HFFc6 (cell line): Measurements from ENCODE around the gene BATF. TPM values are rescaled to one million over a fixed set of nuclear protein-coding genes. Genes with fewer than 3 reads are reported as not detected.

Experiments used
- DNase-seq: peaks from one replicate; pipeline ENCODE4 v3.0.0-alpha.2; 2018
- H3K27ac Mint-ChIP-seq: 2 replicates; pipeline ENCODE4 v1.8.0; 2020; ENCODE audit warnings: mild to moderate bottlenecking, mixed read lengths
- H3K27me3 Mint-ChIP-seq: 2 replicates; pipeline ENCODE4 v1.8.0; 2021; ENCODE audit warnings: mild to moderate bottlenecking, moderate library complexity, mixed read lengths; ENCODE audit not compliant: insufficient read depth
- H3K36me3 Mint-ChIP-seq: 2 replicates; pipeline ENCODE4 v1.8.0; 2021; ENCODE audit warnings: low read depth, mixed read lengths
- H3K4me1 Mint-ChIP-seq: 2 replicates; pipeline ENCODE4 v1.8.0; 2020; ENCODE audit warnings: low read depth, mixed read lengths
- H3K4me3 Mint-ChIP-seq: 2 replicates; pipeline ENCODE4 v1.8.0; 2020; ENCODE audit warnings: mild to moderate bottlenecking, moderate library complexity, mixed read lengths
- H3K9me3 Mint-ChIP-seq: 2 replicates; pipeline ENCODE4 v1.8.0; 2020; ENCODE audit warnings: mild to moderate bottlenecking, mixed read lengths
- total RNA-seq, 6 experiments: library from RNA; stranded (reverse); fragmentation: NEBNext Ultra II Directional; extraction: Animal tissue kit (Norgen Biotek cat#: 25700); gene quantifications; 2 replicates in 1 of 6; 3 replicates in 5 of 6; pipeline ENCODE4 v1.2.3, GENCODE V29; 2021
- TF ChIP-seq, protein P1 (sequence below): fragments of 200-600 bp; sonication (generic); IDR thresholded peaks from 2 replicates; pipeline ENCODE4 v1.5.0; 2021; ENCODE audit warnings: antibody characterized with exemption, mild to moderate bottlenecking

BATF gene
- total RNA-seq, 6 experiments from 2014 or later: not detected

DNA sequence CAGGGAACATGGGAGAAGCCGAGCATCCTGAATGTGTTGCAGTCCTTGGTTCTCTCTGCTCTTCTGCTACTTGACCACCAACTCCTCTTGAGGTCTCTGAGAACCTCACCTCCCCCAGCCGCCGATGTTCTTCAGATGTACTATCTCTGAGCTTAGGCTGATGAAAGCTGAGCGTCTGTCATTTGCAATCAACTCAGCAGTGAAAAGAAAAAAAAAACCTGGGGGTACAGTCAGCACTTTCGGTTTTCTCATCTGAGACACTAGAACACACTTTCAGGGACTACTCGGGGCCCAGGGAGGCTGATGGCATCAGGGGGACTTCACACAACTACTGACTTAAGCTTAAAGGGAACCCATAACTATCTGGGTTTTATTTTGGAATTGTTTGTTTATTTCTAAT, 46.5 kb downstream of the BATF start:
- DNase-seq: no peak
- no peaks in the 10 kb centered on the region for H3K9me3 Mint-ChIP-seq
- no peaks in the 10 kb centered on the region for H3K36me3 Mint-ChIP-seq
- H3K27me3 Mint-ChIP-seq: peaks cover 62% of the 10 kb centered on the region
- H3K4me1 Mint-ChIP-seq: peaks cover 6% of the 10 kb centered on the region; the same call in 1 of the 2 replicates
- no peak overlapping the region for H3K27ac Mint-ChIP-seq
- TF ChIP-seq, protein P1, sequence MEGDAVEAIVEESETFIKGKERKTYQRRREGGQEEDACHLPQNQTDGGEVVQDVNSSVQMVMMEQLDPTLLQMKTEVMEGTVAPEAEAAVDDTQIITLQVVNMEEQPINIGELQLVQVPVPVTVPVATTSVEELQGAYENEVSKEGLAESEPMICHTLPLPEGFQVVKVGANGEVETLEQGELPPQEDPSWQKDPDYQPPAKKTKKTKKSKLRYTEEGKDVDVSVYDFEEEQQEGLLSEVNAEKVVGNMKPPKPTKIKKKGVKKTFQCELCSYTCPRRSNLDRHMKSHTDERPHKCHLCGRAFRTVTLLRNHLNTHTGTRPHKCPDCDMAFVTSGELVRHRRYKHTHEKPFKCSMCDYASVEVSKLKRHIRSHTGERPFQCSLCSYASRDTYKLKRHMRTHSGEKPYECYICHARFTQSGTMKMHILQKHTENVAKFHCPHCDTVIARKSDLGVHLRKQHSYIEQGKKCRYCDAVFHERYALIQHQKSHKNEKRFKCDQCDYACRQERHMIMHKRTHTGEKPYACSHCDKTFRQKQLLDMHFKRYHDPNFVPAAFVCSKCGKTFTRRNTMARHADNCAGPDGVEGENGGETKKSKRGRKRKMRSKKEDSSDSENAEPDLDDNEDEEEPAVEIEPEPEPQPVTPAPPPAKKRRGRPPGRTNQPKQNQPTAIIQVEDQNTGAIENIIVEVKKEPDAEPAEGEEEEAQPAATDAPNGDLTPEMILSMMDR: no peak
- H3K4me3 Mint-ChIP-seq: no peak overlapping the region

DNA sequence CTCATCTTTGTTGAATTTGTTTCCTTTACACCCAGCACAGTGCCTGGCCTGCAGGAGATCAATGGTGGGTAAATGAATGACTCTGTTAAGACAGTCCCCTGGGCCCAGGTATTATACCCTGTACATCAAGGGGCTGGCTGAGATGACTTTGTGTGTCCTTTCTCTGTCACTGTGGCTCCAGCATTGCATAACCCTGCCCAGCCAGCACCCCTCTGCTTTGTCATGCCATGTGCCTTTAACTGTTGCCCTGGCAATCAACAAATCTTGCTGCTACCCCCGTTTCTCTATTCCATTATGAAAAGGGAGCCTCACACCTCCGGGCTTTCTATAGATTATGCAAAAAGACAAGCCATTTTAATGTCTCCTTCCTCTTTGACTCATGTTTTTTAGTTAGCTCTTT, 48.5 kb downstream of the BATF start:
- TF ChIP-seq, protein P1: no peak
- Mint-ChIP-seq H3K27ac (no peak overlapping the region), H3K4me1 (peaks cover 6% of the 10 kb centered on the region; the same call in 1 of the 2 replicates), H3K27me3 (peaks cover 67% of the 10 kb centered on the region), H3K9me3 (no peaks in the 10 kb centered on the region), H3K4me3 (no peak overlapping the region), H3K36me3 (no peaks in the 10 kb centered on the region)
- no peak for DNase-seq

DNA sequence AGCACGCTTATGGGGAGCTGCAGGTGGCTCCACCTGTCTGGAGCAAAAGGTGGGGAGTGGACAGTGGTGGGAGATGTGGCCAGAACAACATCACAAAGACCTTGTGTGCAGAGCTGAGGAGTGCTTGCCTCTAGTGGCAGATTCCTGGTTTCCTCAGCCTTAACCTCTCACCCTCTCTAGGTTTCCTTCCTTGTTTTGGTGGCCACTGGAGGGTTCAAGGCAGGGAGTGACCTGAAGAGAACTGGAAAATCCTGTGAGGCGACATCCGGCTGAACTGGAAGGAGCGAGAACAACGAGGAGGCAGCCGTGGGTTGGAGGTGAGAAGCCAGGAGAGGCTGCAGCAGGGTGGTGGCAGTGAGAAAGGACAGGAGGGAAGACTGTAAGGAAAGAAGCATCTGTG, 49.8 kb downstream of the BATF start:
- Mint-ChIP-seq H3K9me3 (no peaks in the 10 kb centered on the region), H3K4me3 (no peak overlapping the region), H3K27me3 (peaks cover 61% of the 10 kb centered on the region), H3K27ac (no peak overlapping the region), H3K4me1 (no peaks in the 10 kb centered on the region), H3K36me3 (no peaks in the 10 kb centered on the region)
- DNase-seq: no peak
- TF ChIP-seq, protein P1: no peak

DNA sequence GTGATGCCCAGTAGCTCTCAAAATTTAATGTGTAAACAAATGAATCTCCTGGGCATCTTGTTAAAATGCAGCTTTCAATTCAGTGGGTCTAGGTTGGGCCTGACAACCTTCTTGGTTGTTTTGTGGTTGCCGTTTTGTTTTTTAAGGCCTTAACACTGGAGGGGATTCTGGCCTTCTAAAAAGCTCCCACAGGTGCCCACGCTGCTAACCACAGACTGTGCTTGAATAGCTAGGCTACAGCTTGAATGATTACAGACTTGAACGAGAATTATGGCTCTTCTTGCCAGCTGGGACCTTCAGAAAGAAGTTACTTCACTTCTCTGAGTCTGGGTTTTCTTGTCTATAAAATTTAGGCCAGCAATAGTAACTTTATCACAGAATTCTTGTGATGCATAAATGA, 54.8 kb downstream of the BATF start:
- H3K4me1 Mint-ChIP-seq: peaks cover 19% of the 10 kb centered on the region
- peaks cover 21% of the 10 kb centered on the region for H3K27me3 Mint-ChIP-seq
- no peak for DNase-seq
- H3K27ac Mint-ChIP-seq: no peak overlapping the region
- H3K9me3 Mint-ChIP-seq: no peaks in the 10 kb centered on the region
- no peak overlapping the region for H3K4me3 Mint-ChIP-seq
- H3K36me3 Mint-ChIP-seq: no peaks in the 10 kb centered on the region
- TF ChIP-seq, protein P1: no peak

- no peaks in the 10 kb centered on the region for H3K9me3 Mint-ChIP-seq
- TF ChIP-seq, protein P1: peak; percentile 81
- H3K4me1 Mint-ChIP-seq: peaks cover 19% of the 10 kb centered on the region
- H3K27ac Mint-ChIP-seq: peak overlapping the region; percentile 74
- no peaks in the 10 kb centered on the region for H3K36me3 Mint-ChIP-seq
- H3K27me3 Mint-ChIP-seq: peaks cover 18% of the 10 kb centered on the region
- H3K4me3 Mint-ChIP-seq: peak overlapping the region; percentile 95
- peak; percentile 71 for DNase-seq
These were observed 55.4 kb downstream of the BATF start for GRCh38 chr14:75577729-75578101.
